Upper lobe of left lung (tissue), 4 donors: Measurements from ENCODE around the gene PRKG1.

Experiments used
- POLR2A ChIP-seq, 4 donors: fragments of 450-650 bp; IDR thresholded peaks; one replicate each; pipeline ENCODE4 v1.5.1; 2016 to 2017; ENCODE audit warnings: antibody characterized with exemption in 4 of 4, mild to moderate bottlenecking in 2 of 4
- TF ChIP-seq, protein P1 (sequence below), 6 experiments: fragments of 450-650 bp in 4 of 6; fragments of 200-600 bp in 2 of 6; sonication (generic) in 2 of 6; IDR thresholded peaks; one replicate each; pipeline ENCODE4 v1.5.1; 2016 to 2019; ENCODE audit warnings: antibody characterized with exemption in 6 of 6

DNA sequence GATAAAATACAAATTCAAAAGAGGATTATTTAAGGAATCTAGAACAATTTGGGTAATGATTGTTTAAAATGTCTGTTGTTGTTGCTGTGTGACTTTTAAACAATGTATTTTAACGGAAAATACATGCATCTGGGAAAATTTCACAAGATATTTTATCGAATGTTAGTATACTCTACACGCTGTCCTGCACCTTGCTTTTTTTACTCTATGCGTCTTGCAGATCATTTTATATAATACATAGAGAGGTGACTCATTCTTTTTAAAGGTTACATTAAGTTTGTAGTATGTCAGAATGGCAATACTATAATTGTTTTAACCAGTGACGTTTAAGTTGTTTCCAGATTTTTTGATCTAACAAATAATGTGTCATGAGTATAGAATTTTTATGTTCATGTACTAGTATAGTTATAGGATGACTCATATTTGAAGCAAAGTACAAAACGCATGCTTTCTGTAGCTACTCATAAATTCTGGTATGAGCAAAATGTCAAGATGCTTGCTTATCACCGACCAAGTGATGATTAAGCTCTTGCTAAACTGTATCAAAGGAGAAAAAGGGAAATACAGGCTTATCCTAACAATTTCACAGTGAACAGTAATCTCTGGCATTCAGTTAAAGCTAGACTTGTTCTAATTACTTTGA, 1244.7 kb downstream of the PRKG1 start:
- TF ChIP-seq, protein P1, sequence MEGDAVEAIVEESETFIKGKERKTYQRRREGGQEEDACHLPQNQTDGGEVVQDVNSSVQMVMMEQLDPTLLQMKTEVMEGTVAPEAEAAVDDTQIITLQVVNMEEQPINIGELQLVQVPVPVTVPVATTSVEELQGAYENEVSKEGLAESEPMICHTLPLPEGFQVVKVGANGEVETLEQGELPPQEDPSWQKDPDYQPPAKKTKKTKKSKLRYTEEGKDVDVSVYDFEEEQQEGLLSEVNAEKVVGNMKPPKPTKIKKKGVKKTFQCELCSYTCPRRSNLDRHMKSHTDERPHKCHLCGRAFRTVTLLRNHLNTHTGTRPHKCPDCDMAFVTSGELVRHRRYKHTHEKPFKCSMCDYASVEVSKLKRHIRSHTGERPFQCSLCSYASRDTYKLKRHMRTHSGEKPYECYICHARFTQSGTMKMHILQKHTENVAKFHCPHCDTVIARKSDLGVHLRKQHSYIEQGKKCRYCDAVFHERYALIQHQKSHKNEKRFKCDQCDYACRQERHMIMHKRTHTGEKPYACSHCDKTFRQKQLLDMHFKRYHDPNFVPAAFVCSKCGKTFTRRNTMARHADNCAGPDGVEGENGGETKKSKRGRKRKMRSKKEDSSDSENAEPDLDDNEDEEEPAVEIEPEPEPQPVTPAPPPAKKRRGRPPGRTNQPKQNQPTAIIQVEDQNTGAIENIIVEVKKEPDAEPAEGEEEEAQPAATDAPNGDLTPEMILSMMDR (IDR thresholded peaks at IDR 0.05) = no peak
- TF ChIP-seq POLR2A (IDR thresholded peaks at IDR 0.05) = no peak
